ENCODE results near the gene DRAM2. TPM values are rescaled to one million over a fixed set of nuclear protein-coding genes. Genes with fewer than 3 reads are reported as not detected.
"Not testable (repeated sequence)": the region's sequence is repeated elsewhere in the genome, so short reads cannot be mapped to it uniquely, and the experiment has no call there.

Gene DRAM2
- total RNA-seq, 1 donor from 2014 or later: 31.1 TPM

DNA sequence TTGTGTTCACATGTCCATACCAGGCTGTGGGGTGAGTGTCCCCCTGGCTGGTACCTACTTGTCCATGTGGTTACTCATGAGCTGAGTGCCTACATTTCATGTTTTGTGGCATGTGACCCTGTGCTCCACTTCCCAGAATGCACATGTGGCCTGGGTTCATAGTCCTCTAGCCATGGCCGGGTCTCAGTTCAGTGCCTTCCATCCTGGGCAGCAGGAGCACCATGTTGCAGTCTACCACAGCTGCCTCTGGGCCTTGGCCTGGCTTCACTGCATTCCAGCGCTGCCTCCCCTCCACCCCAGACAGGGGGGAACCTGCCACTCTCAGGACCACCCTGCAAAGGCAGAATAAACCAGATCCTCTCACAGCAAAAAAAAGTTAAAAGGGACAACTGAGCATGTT is 5.6 kb upstream of the DRAM2 start:
- intact Hi-C loops (cut with micrococcal nuclease): loop anchor here (10.0 kb wide), 2 partner anchors 479 to 1469 kb away; partner anchors contain the start of genes CAPZA1 and ST7L

- intact Hi-C loops (cut with micrococcal nuclease): loop anchor here (10.0 kb wide), 2 partner anchors 482 to 1472 kb away; partner anchors contain the start of genes CAPZA1 and ST7L
Observed at GRCh38 chr1:111142356-111142975, 2.6 kb upstream of the DRAM2 start.

DNA sequence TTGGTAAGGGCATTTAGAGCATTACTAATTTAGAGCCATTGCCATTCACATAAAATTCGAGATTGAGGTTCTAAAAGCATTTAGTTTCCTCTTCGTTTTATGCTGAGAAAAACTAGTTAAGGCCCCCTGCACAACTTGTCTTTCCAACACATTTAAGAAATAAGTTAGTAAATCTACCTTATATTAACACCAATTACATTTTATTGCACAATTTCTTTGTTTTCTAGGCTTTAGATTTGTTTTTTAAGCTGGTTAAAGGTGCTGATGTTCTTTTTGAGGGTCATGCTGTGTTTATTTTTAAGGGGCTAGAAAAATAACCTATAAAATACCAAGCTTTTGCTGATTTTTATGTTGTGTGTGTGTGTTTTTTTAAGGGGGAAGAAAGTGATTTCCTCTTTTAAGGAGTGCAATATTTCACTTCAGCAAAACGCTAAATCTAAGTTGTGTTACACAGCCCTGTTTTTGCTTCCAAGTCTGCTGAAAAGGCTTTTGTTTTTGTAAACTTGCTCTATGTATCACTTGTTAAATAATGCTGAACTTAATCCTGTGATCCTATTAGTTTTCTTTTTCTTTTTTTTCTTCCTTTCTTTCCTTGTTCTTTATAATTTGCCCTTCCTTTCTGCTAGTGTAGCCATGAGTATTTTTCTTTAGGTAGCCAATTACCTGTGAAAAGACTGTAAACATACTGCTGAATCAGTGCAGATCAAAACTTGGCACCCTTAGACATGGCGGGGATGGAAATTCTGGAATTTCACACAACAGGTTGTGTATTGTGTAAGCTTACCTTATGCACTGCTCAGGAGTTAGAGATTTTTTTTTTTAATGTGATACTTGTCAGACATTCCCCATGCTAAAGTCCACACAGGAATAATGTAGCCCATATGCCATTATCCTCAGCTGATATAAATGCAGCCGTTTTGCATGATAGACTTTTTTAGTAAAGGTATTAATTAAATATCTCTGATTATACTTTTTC is 1.6 kb upstream of the DRAM2 start:
- intact Hi-C loops (cut with micrococcal nuclease): loop anchor here (2.0 to 10.0 kb wide), 6 partner anchors 59 to 1473 kb away; partner anchors contain the start of genes CAPZA1, DENND2D and ST7L

DNA sequence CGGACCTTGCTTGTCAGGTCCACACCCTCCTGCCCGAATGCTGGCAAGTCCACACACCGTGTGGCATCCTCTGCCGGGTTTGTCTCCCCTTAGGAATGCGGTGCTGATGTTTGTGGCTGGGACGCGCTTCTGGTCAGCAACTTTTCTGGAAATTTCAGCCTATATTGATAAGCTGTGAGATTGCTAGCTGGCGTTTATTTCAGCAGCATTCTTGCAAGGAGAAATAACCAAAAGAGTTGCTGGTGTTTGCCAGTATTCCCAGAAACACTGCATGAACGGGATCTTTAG is 731 bp upstream of the DRAM2 start:
- intact Hi-C loops (cut with micrococcal nuclease): loop anchor here (1.0 to 10.0 kb wide), 10 partner anchors 60 to 1474 kb away; partner anchors contain the start of genes ATP5PB, CAPZA1, DDX20 and DENND2D

DNA sequence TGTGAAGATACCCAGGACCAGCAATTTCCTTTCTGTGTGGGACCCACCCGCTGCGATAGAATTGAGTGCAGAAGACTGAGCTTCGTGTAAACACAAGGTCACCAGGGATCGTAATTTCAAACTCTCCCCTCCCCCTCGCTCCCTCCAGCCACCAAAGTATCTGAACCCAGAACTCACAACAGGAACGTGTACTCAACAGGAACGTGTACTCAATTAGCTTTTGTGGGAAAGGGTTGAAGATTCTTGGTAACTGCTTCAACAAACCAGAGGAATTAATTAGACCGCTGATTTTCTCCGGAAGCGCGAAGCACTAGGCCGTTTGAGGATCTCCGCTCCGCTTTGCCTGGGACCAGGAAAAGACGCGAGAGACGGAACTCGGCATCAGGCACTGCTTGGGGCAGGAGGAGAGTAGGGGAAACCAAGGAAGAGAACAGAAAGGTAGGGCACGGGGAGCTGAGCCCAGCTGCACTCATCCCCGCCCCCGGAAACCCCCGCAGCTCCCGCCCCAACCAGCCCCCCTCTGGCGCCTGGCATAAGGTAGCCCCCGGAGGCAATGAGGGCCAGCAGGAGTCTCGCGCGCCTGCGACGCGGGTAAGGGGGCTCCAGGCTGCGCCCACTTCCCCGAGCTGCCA is 453 bp downstream of the DRAM2 start:
- intact Hi-C loops (cut with micrococcal nuclease): loop anchor here (1.0 to 5.0 kb wide), 3 partner anchors 10 to 1713 kb away; partner anchors contain the start of genes KCNA3 and PSMA5

DNA sequence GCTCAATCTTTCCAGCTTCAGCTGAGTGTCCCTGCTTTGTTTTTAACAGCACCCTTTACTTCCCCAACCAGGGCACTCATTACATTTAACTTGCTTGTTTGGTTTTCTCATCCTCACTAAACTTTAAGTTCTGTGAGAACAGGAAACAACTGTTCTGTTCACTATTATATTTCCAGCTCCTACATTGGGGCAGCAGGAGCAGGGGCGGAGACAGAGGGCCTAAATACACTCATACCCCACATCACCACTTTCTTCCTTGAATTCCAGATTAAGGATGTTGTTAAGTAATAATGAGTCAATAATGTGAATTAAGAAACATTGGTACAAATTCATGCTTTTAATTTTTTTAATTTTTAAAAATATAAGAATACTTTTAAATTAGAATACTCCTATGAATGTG is 6.0 kb downstream of the DRAM2 start:
- intact Hi-C loops (cut with micrococcal nuclease): no loop called here

GRCh38 chr1:111131693-111132092 is 8.2 kb downstream of the DRAM2 start:
- intact Hi-C loops (cut with micrococcal nuclease): no loop called here

GRCh38 chr1:111129376-111129775 is 10.5 kb downstream of the DRAM2 start:
- intact Hi-C loops (cut with micrococcal nuclease): loop anchor here (1.0 to 5.0 kb wide), 2 partner anchors 10 to 818 kb away; no protein-coding TSS in a partner anchor

GRCh38 chr1:111127923-111128643 is 11.8 kb downstream of the DRAM2 start:
- intact Hi-C loops (cut with micrococcal nuclease): loop anchor here (5.0 kb wide), 1 partner anchor 819 kb away; no protein-coding TSS in a partner anchor

- intact Hi-C loops (cut with micrococcal nuclease): loop anchor here (5.0 kb wide), 1 partner anchor 821 kb away; no protein-coding TSS in a partner anchor
Observed at GRCh38 chr1:111126354-111126753, 13.5 kb downstream of the DRAM2 start.

- intact Hi-C loops (cut with micrococcal nuclease): no loop called here
Observed at GRCh38 chr1:111116496-111116895, 23.4 kb downstream of the DRAM2 start.

DNA sequence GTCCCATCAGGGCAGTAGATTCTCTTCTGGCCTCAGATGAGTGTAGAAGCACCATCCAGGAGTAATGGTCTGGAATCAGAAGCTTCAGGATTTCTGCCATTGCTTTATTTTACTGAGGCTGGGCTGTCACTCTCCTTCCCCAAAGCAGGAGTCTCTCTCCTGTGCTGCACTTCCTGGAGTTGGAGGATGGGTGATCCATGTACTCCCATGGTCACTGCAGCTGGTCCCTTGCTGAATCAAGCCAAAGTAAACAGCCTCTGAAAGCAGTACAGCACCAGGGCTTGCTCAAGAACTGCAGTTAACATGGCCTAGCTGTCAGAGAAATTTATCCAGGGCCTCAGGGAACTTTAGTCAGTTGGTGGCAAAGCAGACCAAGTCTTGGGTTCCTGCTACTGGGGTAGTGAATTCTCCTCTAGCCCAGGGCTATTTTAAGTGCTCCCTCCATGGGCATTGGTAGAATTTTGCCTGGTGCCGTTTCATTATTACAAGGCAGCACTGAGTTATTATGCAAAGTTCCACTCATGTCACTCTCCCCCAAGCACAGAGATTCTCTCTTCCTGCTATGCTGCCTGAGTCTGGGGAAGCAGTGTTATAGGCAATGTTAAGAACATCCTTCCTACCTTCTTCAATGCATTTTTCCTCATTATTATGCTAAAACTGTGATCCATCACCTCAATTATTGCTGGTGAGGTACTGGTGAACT is 29.5 kb downstream of the DRAM2 start:
- intact Hi-C loops (cut with micrococcal nuclease): no loop called here

GRCh38 chr1:111104981-111105380 is 34.9 kb downstream of the DRAM2 start:
- intact Hi-C loops (cut with micrococcal nuclease): no loop called here

DNA sequence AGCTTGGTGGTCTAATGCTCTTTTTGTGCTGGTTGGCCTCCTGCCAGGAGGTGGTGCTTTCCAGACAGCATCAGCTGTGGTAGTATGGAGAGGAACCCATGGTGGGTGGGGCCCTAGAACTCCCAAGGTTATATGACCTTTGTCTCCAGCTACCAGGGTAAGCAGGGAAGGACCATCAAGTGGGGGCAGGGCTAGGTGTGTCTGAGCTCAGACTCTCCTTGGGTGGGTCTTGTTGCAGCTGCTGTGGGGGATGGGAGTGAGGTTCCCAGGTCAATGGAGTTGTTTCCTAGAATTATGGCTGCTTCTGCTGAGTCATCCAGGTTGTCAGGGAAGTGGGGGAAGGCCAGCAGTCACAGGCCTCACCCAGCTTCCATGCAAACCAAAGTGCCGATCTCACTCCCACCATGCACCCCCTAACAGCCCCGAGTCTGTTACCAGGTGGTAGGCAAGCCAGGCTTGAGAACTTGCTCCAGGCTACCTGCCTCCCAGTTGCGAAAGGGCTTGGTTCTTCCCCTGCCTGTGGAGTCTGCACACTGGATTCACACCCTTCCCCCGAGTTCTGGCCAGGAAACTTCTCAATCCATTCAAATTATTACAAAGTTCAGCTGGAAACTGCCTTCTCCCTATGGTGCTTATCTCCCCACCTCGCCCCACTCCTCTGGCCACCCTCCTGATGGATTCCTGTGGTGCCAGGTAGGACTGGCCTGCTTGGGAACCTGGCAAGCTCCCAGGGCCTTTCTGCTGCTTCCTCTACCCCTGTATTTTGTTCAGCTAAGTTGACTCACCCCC is 37.8 kb downstream of the DRAM2 start:
- intact Hi-C loops (cut with micrococcal nuclease): no loop called here

- intact Hi-C loops (cut with micrococcal nuclease): no loop called here
Observed at GRCh38 chr1:111099289-111099688, 40.6 kb downstream of the DRAM2 start.

DNA sequence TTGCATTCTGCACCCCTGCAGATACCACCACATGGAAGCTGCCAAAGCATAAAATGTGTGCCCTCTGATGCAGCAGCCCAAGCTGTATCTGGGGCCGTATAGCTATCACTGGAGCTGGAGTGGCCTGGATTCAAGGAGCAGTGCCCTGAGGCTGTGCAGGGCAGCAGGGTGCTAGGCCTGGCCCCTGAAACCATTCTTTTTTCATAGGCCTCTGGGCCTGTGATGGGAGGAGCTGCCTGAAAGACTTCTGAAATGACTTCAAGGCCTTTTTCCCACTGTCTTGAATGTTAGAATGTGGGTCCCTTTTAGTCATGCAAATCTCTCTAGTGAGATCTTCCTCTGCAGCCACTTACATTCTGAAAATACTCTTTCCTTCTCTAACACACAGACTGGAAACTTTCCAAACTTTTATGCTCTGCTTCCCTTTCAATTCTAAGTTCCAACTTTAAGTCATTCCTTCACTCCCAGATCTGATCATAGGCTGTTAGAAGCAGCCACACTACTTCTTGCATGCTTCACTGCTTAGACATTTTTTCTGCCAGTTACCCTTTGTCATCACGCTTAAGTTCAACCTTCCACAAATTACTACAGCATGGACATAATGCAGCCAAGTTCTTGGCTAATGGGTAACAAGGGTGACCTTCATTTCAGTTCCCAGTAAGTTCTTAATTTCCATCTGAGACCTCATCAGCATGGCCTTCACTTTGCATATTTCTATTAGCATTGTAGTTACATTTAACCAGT is 42.4 kb downstream of the DRAM2 start:
- intact Hi-C loops (cut with micrococcal nuclease): no loop called here

- intact Hi-C loops (cut with micrococcal nuclease): not testable (repeated sequence)
Observed at GRCh38 chr1:111095421-111095820, 44.5 kb downstream of the DRAM2 start.

DNA sequence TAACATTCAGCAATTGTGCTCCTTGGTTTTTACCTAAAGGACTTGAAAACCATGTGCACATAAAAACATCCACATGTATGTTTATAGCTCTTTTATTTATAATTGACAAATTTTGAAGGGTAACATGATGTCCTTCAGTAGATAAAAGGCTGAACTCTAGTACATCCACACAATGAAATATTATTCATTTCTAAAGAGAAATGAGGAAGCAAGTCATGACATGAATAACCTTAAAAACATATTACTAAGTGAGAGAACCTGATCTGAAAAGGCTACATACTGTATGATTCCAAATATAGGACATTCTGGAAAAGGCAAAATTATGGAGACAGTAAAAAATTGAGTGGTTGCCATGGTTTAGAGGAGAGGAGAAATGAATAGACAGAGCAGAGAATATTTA is 50.3 kb downstream of the DRAM2 start:
- intact Hi-C loops (cut with micrococcal nuclease): no loop called here

DNA sequence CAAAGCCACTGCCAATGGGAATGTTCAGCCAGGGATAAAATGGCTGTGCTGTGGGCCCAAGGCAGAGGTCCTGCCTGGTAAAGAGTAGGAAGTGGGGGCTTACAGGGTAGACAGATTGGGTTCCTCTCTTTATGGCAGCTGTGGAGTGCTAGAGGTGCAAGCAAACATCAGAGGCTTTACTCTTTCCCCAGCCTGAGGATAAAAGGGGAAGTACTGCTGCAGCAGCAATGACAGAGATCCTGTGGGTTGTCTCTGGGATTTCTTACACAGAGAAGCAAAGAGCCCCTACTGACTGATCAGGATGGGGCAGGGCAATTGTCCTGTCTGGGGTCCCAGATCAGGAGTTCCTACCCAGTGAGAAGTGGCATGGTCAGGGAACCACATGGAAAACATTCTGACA is 54.2 kb downstream of the DRAM2 start:
- intact Hi-C loops (cut with micrococcal nuclease): no loop called here

Measured in T-helper 1 cell treated with Interleukin-12 subunit alpha and Interleukin-12 subunit beta and Interleukin-4 antibody, amounts not matched to agents 30 ng/mL and 1 ng/mL, for 36 hours (primary cell).